Nasal cavity respiratory epithelium epithelial cell of viscerocranial mucosa (primary cell): ENCODE measurements around the gene CLDN15. TPM values are rescaled to one million over a fixed set of nuclear protein-coding genes. Genes with fewer than 3 reads are reported as not detected.

Experiments
- total RNA-seq: library from RNA; depleted of rRNA; stranded (reverse); fragments of >200 nt; gene quantifications from 2 replicates; pipeline ENCODE4 v1.2.3, GENCODE V29; 2014

CLDN15 gene
- total RNA-seq = 2.4 and 5.1 TPM in 2 replicates

DNA sequence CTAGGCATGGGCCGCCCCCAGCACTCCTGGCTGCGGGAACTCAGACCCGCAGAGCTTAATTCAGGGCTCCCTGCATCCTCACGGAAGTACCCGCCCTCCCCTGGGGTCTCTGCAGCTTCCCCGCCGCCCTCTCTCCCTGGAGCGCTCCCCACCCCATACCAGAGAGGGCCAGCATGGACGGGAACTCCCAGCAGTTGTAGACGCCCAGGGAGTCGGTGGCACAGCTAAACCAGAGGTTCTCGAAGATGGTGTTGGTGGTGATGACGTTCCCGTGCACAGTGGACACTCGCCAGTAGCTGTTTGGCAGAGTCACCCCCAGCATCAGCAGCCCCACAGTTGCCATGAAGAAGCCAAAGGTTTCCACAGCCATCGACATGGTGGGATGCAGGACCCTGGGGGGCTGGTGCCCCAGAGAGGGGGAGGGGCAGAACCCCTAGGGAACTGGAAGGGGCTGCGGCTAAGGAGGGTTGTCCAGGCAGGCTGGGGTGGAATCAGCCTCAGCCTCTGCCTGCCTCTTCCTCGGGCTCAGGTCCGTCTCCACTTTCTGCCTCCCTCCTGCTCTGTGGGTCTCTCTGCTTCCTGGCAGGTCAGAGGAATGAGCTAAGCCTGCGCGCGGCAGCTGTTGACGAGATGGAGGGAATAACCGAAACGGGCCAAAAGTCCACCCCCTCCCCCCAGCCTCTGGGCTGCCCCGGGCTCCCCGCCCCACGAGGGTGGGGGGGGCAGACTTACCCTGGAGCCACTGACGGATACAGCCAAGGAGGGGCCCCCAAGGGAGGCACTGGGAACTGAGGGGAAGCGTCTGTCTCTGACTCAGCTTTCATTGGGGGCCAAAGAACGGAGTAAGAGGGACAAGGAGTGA is at the start of gene CLDN15:
TSS of gene CLDN15 (minus strand) at position 597 of the 862 bp plus-strand sequence. CDS start at position 376, 221 bp downstream.

GRCh38 chr7:101244375-101245146 is 7.0 kb upstream of the CLDN15 start, which contains the start of gene FIS1:
Gene FIS1 (minus strand): TSS chr7:101245081. CDS start chr7:101245004, 77 bp downstream.

DNA sequence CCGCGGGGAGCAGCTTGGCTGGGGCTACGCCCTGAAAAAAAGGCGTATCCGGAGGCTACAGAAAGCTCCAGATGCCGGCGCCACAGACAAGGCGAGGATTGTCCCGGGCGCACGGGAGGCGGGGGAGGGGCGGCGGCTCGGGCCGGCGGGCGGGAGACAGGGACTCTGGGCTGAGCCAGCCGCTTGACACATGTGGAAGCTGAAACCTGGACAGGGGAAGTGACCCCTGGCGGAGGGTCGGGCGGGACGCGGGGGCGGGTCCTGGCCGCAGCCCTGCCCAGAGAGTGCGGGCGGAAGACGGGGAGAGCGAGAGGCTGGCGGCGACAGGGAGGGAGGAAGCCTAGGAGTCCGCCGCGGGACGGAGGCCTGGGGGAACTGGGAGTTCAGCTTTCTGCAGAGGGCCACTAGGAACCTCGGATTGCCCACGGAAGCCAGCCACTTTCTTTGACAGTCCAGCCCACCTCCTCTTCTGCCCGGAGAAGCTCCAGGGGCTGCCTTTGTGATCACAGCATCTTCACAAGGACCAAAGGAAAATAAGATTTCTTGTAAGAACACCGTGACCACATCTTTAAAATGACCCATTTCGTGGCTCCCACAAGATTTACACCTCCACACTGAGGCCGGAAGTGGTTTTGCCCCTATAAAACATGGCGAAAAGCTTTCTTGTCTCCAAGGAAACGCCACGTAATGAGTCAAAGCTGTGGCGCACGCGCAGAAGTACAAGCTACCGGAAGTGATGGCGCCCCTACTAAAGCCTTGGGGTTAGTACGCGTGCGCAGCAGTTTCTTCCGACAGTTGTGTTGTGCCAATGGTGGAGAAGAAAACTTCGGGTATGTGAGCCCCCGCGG is 20.0 kb downstream of the CLDN15 start, which contains the start of the genes PLOD3 and ZNHIT1:
TSS of gene PLOD3 (minus strand) at position 194 of the 848 bp plus-strand sequence. CDS start 307 bp downstream, outside the sequence.
TSS of gene ZNHIT1 (plus strand) at position 778 of the 848 bp plus-strand sequence. CDS start at position 809, 31 bp downstream.

DNA sequence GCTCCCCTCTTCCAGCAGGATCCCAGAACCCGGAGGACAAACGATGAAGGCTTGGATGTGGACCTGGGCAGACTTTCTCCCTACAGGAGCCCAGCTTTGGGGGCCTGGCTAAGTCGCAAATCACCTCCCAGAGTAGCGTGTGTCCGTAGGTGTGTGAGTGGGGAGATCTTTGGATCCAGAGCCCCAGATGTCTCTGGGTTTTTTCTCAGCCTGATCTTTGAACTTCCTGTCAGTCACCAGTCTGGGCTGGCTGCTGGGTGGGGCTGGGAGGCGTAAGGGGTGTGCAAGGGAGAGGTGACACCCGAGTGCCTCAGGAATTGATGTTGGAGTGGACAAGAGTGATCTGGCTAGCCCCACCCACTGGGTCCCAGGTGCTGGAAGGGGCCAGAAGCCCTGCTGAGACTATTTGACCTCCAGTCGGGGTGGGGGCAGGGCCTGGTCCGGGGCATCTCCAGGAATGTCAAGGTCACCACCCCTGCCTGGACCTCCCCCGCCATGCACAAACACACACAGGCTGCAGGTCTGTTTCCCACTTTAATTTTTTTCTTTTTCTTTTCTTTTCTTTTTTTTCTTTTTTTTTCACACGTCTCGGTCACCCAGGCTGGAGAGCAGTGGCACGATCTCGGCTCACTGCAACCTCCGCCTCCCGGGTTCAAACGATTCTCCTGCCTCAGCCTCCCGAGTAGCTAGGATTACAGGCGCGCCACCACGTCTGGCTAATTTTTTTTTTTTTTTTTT is 36.6 kb downstream of the CLDN15 start, which contains the start of gene MOGAT3:
TSS of gene MOGAT3 (minus strand) at position 175 of the 738 bp plus-strand sequence. CDS start 182 bp downstream, outside the sequence.

Other genes with a start within 250 kb of the CLDN15 start
- not detected in 2 replicates for gene MUC17, start 217.7 kb downstream of the CLDN15 start, total RNA-seq
- gene TRIM56, start 152.3 kb downstream of the CLDN15 start, total RNA-seq = 5.1 and 20.1 TPM in 2 replicates
- gene SERPINE1, start 110.7 kb downstream of the CLDN15 start, total RNA-seq = 18.5 and 176 TPM in 2 replicates
- 107 and 116 TPM in 2 replicates for gene AP1S1, start 83.3 kb downstream of the CLDN15 start, total RNA-seq
- under 0.01 and 0.34 TPM in 2 replicates for gene VGF, start 72.2 kb downstream of the CLDN15 start, total RNA-seq
- not detected in 2 replicates for gene NAT16, start 57.5 kb downstream of the CLDN15 start, total RNA-seq
- not detected in 2 replicates for gene MOGAT3, start 36.8 kb downstream of the CLDN15 start, total RNA-seq
- 33.5 and 74.0 TPM in 2 replicates for gene PLOD3, start 20.2 kb downstream of the CLDN15 start, total RNA-seq
- 47.1 and 63.2 TPM in 2 replicates for gene ZNHIT1, start 19.6 kb downstream of the CLDN15 start, total RNA-seq
- 104 and 109 TPM in 2 replicates for gene FIS1, start 7.3 kb upstream of the CLDN15 start, total RNA-seq
- 6.8 and 16.3 TPM in 2 replicates for gene IFT22, start 84.0 kb upstream of the CLDN15 start, total RNA-seq
- gene COL26A1, start 125.1 kb upstream of the CLDN15 start, total RNA-seq = not detected in 2 replicates